ENCODE measurements around the gene VAMP1. TPM values are rescaled to one million over a fixed set of nuclear protein-coding genes. Genes with fewer than 3 reads are reported as not detected.

Gene VAMP1
- total RNA-seq, 1 experiment from 2014 or later: 10.3 TPM

- H3K9me3 ChIP-seq (ENCODE audit: control insufficient read depth, low read depth, low read length): no peaks in the 10 kb centered on the region
- H2AFZ ChIP-seq (ENCODE audit: low read length): no peak overlapping the region
- DNase-seq: no peak
- no peaks in the 10 kb centered on the region for H3K27me3 ChIP-seq (ENCODE audit: insufficient read depth, low read length)
- no peaks in the 10 kb centered on the region for H3K79me2 ChIP-seq (ENCODE audit: insufficient read depth, low read length)
- H4K20me1 ChIP-seq (ENCODE audit: control insufficient read depth, insufficient read depth, insufficient read length): no peaks in the 10 kb centered on the region
- peak overlapping the region in 1 of 2 experiments; percentile 73; a peak in 2 of 5 replicates for H3K4me3 Mint-ChIP-seq
- H3K4me1 Mint-ChIP-seq: peaks cover 40 to 49% of the 10 kb centered on the region in 2 experiments
- H3K36me3 Mint-ChIP-seq (ENCODE audit: insufficient read depth in 1 of 3, low read depth in 3 of 3): peaks cover 2 to 7% (median 5%) of the 10 kb centered on the region in 3 experiments
- H3K4me1 ChIP-seq (ENCODE audit: insufficient read depth, low read length): peaks cover 11% of the 10 kb centered on the region; the same call in 1 of the 2 replicates
- no peaks in the 10 kb centered on the region for H3K9me3 Mint-ChIP-seq
- no peak overlapping the region for H3K9ac ChIP-seq (ENCODE audit: extremely low read depth, insufficient read length, low read length)
- no CpG with 5 or more reads among the region's 16 CpGs for WGBS (ENCODE audit: extremely low coverage, insufficient read length, low lambda C conversion rate)
- H3K23ac ChIP-seq (ENCODE audit: insufficient read length, low read depth, low read length): no peak overlapping the region
- H2BK12ac ChIP-seq (ENCODE audit: insufficient read length, low read depth, low read length): no peak overlapping the region
- H3K4ac ChIP-seq (ENCODE audit: low read depth, low read length): no peak overlapping the region
- TF ChIP-seq CTCF (conservative IDR thresholded peaks at IDR 0.05): no peak
- peak overlapping the region; percentile 85 to 99 (median 99); a peak in 6 of 7 replicates for H3K27ac Mint-ChIP-seq
- H4K8ac ChIP-seq (replicated peaks; ENCODE audit: insufficient read length, low read depth, low read length): no peak overlapping the region
- no peak overlapping the region for H4K91ac ChIP-seq (ENCODE audit: insufficient read length, low read depth, low read length)
- H3K56ac ChIP-seq (ENCODE audit: insufficient read length, low read depth, low read length): no peak overlapping the region
- H3K27ac ChIP-seq (ENCODE audit: insufficient read length, low read depth, low read length): no peak overlapping the region
- no peak overlapping the region for H3K18ac ChIP-seq (ENCODE audit: insufficient read length, low read depth, low read length)
- no peak overlapping the region for H2BK120ac ChIP-seq (ENCODE audit: low read depth, low read length, poor library complexity, severe bottlenecking)
- no peak overlapping the region for H2BK5ac ChIP-seq (ENCODE audit: insufficient read length, low read length)
- no peak overlapping the region for H4K5ac ChIP-seq (ENCODE audit: insufficient read length, low read depth, low read length)
- no peak overlapping the region for H2BK20ac ChIP-seq (ENCODE audit: low read depth, low read length, poor library complexity, severe bottlenecking)
- H2BK15ac ChIP-seq (ENCODE audit: low read depth, low read length): no peak overlapping the region
- peak overlapping the region; percentile 26; the same call in 1 of the 2 replicates for H3K14ac ChIP-seq (ENCODE audit: insufficient read depth, low read length)
- no peak overlapping the region for H3T11ph ChIP-seq (ENCODE audit: low read length)
- peaks cover 3% of the 10 kb centered on the region for H3K23me2 ChIP-seq (ENCODE audit: insufficient read length, low read depth, low read length, poor library complexity, severe bottlenecking)
- H2AK5ac ChIP-seq (ENCODE audit: insufficient read length, low read length): no peak overlapping the region
- H3K4me2 ChIP-seq (ENCODE audit: insufficient read depth, insufficient read length, low read length): no peak overlapping the region
- H3K27me3 Mint-ChIP-seq (ENCODE audit: low read depth): no peaks in the 10 kb centered on the region; the same call in none of the 2 replicates
- H3K79me1 ChIP-seq (ENCODE audit: insufficient read depth, low read depth, low read length, poor library complexity, severe bottlenecking): no peaks in the 10 kb centered on the region
Observed at GRCh38 chr12:6450091-6450868, 20.2 kb downstream of the VAMP1 start.

Data from H9 (cell line).